Stimulated activated CD4-positive, alpha-beta T cell treated with anti-CD3 and anti-CD28 coated beads, Interleukin-4, amount 100 ng/mL, for 1 hour (primary cell): Measurements from ENCODE around the gene ZBTB45.
"Not testable (repeated sequence)": the region's sequence is repeated elsewhere in the genome, so short reads cannot be mapped to it uniquely, and the experiment has no call there.

Experiments used
- DNase-seq: peaks from one replicate; pipeline ENCODE4 v3.0.0-alpha.2; 2020

ZBTB45 gene

GRCh38 chr19:58510084-58510862 is 9.3 kb downstream of the ZBTB45 start:
- no peak for DNase-seq

DNA sequence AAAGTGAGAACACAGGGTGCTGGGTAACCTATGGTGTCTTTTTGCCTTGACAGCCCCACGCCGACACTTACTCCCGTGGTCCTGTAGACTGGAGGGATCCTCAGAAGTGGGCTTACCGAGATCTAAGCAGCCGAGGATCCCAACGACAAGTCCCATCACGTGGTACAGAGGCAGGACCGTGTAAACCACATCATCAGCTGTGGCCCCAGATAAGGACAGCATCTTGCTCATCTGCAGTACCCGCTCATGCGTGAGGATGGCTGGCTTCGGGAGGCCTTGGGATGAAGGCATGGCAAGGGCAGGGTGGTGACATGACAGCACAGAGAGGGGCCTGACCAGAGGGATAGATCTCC is 9.9 kb downstream of the ZBTB45 start:
- no peak for DNase-seq

DNA sequence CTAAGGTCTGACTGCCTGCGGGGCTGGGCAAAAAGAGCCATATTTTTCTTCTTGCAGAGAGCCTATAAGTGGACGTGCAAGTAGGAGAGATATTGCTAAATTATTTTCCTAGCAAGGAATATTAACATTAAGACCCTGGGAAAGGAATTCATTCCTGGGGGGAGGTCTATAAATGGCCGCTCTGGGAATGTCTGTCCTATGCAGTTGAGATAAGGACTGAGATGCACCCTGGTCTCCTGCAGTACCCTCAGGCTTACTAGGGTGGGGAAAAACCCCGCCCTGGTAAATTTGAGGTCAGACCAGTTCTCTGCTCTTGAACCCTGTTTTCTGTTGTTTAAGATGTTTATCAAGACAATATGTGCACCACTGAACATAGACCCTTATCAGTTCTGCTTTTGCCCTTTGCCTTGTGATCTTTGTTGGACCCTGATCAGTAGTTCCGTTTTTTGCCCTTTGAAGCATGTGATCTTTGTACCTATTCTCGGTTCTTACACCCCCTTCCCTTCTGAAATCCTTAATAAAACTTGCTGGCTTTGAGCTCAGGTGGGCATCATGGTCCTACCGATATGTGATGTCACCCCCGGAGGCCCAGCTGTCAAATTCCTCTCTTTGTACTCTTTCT is 11.9 kb downstream of the ZBTB45 start:
- DNase-seq: not testable (repeated sequence)

- DNase-seq: no peak
These were observed 19.4 kb downstream of the ZBTB45 start for GRCh38 chr19:58500242-58500641.

DNA sequence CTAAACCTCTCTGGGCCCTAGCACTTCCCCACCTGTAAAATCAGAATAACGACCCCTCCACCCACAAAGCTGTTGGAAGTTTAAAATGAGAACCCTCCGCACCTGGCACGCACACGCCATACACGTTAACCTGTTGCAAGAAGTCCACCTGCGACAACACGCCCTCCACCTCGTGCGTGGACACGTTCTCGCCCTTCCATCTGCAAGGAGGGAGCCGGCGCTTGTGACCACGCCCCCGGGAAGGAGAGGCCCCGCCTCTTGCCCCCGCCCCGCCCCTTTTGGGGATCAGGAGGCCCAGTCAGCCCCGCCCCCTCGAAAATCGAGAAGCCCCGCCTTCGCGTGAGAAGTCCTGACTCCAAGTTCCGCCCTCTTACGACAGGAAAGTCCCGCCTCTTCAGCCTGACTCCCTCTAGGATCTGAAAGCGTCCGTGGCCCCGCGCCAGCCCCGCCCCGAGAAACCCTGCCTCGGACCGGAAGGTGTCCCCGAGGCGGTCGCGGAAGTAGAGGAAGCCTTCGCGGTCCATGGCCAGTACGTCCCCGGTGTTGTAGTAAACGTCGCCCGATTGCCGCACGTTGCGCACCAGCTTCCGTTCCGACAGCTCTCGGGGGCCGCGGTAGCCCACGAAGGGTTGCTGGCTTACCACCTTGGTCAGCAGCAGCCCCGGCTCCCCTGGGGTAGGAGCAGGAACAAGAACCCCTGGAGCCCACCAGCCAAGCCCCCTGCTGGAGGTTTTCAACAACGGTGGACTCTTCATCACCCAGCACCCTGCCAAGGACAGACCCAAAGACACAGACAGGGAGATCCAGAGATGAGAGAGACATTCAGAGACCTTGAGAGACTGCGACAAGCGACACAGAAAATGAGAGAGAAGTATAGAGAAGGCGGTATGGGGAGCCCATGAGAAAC is 20.3 kb downstream of the ZBTB45 start:
- peak; percentile 98 for DNase-seq

GRCh38 chr19:58498316-58499020 is 21.1 kb downstream of the ZBTB45 start:
- DNase-seq: no peak

DNA sequence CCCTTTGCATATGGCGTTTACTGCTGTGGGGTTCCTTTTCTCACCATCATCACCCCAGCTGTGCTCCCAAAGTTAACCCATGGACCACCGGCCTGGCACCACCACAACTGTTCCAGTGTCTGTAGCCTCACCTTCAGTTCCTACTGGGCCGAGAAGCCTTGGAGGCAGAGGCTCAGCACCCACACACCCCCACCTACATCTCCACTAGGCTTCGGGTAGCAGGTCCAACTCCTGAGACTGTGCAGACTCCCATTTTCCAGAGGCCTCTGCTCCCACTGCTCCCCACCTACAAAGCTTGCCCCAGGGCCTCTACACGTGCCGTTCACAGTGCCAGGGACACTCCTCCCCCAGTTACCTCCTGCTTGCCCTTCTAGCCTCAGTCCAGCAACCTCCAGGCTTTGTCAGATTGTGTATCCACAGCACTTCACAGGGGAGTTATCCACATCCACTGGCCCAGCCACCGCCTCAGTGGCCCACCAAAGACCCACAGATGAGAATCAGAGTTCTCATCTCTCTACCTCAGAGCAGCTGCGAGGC is 21.9 kb downstream of the ZBTB45 start:
- DNase-seq: no peak

GRCh38 chr19:58492265-58492664 is 27.3 kb downstream of the ZBTB45 start:
- no peak for DNase-seq

- DNase-seq: no peak
These were observed 28.2 kb downstream of the ZBTB45 start for GRCh38 chr19:58491393-58491792.

- DNase-seq: not testable (repeated sequence)
These were observed 35.3 kb downstream of the ZBTB45 start for GRCh38 chr19:58484349-58484748.

DNA sequence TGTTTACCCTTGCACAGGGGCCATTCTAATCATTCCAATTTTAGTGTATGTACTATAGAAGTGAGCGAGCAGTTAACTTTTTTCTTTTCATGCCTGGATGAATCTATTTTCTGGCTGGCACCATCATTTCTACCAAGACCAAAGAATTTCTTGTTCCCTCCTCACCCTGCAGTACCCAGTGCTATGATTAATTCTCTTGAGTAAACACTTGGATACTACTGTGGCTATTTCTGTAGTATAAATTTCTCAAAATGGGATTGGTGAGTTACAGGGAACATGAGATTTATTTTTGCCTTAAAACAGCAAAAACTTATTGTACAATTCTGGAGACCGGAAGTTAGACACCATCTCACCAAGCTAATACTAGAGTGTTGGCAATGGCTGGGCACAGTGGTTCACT is 35.8 kb downstream of the ZBTB45 start:
- no peak for DNase-seq

- no peak for DNase-seq
These were observed 37.2 kb downstream of the ZBTB45 start for GRCh38 chr19:58482372-58482771.

DNA sequence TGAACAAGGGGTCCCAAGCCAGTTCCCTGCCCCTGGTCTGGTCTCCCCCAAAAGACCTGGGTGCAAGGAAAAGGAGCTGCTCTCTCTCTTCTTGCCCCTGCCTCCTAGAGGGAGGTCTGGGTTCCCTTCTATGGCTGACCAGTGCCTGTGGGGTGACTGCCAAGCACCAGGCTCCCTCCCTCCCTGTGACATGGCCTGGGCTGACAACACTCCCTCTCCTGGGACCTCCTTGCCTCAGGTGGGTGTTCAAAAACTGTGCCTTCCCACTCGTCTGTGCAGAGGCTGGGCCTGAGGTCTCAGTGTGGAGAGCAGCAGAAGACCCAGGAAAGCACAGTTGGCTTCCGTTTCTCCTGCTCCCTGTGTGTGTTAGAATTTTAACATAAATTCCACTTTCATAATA is 38.8 kb downstream of the ZBTB45 start:
- no peak for DNase-seq

DNA sequence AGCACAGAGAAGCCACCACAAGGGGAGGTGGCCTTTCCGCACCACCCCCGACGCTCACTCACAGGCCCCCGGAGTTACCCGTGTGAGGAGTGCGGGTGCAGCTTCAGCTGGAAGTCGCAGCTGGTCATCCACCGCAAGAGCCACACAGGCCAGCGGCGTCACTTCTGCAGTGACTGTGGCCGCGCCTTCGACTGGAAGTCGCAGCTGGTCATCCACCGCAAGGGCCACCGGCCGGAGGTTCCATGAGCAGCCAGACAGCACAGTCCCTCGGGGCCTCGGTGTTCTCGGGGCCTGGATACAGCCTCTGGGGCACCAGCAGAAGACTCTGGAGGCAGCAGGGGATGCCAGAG is 39.2 kb downstream of the ZBTB45 start:
- DNase-seq: no peak

- DNase-seq: no peak
These were observed 39.7 kb downstream of the ZBTB45 start for GRCh38 chr19:58479736-58480480.

DNA sequence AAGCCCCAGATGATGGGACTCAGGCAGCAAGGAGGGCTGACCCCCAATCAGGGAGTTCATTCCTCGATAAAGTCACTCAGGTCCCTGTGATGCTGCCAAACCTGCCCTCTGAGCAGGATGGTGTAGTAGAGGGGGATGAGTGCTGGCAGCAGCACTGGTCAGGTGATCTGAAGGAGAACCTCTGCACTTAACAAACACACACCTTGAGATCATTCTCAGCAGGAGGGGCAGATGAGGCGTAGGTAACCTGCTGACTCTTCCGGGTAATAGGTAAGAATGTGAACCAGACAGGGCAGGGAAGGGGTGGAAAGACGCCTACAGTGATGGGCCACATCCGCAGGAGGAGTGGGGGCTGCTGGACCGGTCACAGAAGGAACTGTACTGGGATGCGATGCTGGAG is 40.3 kb downstream of the ZBTB45 start:
- DNase-seq: no peak

- no peak for DNase-seq
These were observed 41.7 kb downstream of the ZBTB45 start for GRCh38 chr19:58477871-58478270.

DNA sequence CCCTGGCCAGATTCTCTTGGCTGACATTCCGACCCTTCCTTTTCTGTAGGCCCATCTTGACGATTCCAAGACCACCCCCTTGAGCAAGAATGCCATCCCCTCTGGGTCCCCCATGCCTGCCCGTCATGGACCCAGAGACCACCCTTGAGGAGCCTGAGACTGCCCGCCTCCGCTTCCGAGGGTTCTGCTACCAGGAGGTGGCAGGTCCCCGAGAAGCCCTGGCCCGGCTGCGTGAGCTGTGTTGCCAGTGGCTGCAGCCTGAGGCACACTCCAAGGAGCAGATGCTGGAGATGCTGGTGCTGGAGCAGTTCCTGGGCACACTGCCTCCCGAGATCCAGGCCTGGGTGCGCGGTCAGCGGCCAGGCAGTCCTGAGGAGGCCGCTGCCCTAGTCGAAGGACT is 42.5 kb downstream of the ZBTB45 start:
- DNase-seq: no peak

- no peak for DNase-seq
These were observed 43.1 kb downstream of the ZBTB45 start for GRCh38 chr19:58476498-58477015.

- peak; percentile 91 for DNase-seq
These were observed 43.7 kb downstream of the ZBTB45 start, which contains the start of gene ZNF446 for GRCh38 chr19:58475714-58476497. Gene ZNF446 (plus strand): TSS chr19:58476352. CDS start chr19:58477219, 867 bp downstream.
